Mesodermal cell (in vitro differentiated cells): ENCODE measurements around the gene BRD3OS.

Experiments used
- H3K27ac ChIP-seq: 2 replicates; pipeline ENCODE4 v1.7.0; 2013; ENCODE audit warnings: mild to moderate bottlenecking, low read depth, low read length, moderate library complexity; ENCODE audit not compliant: severe bottlenecking
- H3K36me3 ChIP-seq: 2 replicates; pipeline ENCODE4 v1.7.1; 2013; ENCODE audit warnings: mild to moderate bottlenecking, low read length, moderate library complexity; ENCODE audit not compliant: control insufficient read depth, insufficient read depth
- H3K4me1 ChIP-seq: one replicate; pipeline ENCODE4 v1.7.1; 2013; ENCODE audit warnings: mild to moderate bottlenecking, low read length; ENCODE audit not compliant: insufficient read depth, control insufficient read depth, poor library complexity, severe bottlenecking
- H3K4me3 ChIP-seq: 2 replicates; pipeline ENCODE4 v1.7.0; 2013; ENCODE audit warnings: low read length, control low read depth, mild to moderate bottlenecking; ENCODE audit not compliant: insufficient read depth, poor library complexity, severe bottlenecking; ENCODE audit errors: extremely low read depth
- H3K9me3 ChIP-seq: 2 replicates; pipeline ENCODE4 v1.7.1; 2013; ENCODE audit warnings: mild to moderate bottlenecking, low read length, moderate library complexity; ENCODE audit not compliant: control insufficient read depth
- WGBS, 2 experiments: methylation state at CpG; one replicate each; pipeline ENCODE4 v1.1.5; 2013; ENCODE audit warnings: missing lambda C conversion rate in 2 of 2; ENCODE audit not compliant: insufficient coverage in 2 of 2; 5-methylcytosine and 5-hydroxymethylcytosine counted together

The BRD3OS gene

DNA sequence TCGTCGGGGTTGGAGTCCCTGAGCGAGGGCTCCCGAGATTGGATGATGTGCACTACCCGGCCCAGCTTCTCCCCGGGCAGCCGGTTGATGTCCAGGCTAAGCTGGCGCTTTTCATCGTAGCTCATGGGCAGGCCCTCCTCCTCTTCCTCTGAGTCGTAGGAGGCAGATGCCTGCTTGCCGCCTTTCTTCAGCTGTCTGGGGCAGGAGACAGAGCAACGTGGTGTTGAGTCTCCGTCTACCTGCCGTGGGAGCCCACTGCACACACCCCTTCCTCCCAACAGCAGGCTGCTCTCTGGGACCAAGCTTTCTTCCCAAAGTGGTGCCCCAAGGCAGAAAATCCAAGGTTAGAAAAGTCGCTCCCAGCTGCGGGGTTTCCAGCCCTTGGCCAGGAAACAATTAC is 10.8 kb downstream of the BRD3OS start:
- WGBS, 2 experiments: 96 to 97% methylated on average over 14 of the region's 16 CpGs
- Histone ChIP-seq H3K27ac (no peak overlapping the region), H3K36me3 (peaks cover 98% of the 10 kb centered on the region), H3K9me3 (no peaks in the 10 kb centered on the region), H3K4me1 (no peaks in the 10 kb centered on the region), H3K4me3 (no peak overlapping the region)

GRCh38 chr9:134037641-134038040 is 12.4 kb downstream of the BRD3OS start:
- Histone ChIP-seq H3K36me3 (peaks cover 96% of the 10 kb centered on the region), H3K9me3 (no peaks in the 10 kb centered on the region), H3K4me1 (no peaks in the 10 kb centered on the region), H3K4me3 (no peak overlapping the region), H3K27ac (no peak overlapping the region)
- WGBS, 2 experiments: no CpG with 5 or more reads among the region's 2 CpGs

DNA sequence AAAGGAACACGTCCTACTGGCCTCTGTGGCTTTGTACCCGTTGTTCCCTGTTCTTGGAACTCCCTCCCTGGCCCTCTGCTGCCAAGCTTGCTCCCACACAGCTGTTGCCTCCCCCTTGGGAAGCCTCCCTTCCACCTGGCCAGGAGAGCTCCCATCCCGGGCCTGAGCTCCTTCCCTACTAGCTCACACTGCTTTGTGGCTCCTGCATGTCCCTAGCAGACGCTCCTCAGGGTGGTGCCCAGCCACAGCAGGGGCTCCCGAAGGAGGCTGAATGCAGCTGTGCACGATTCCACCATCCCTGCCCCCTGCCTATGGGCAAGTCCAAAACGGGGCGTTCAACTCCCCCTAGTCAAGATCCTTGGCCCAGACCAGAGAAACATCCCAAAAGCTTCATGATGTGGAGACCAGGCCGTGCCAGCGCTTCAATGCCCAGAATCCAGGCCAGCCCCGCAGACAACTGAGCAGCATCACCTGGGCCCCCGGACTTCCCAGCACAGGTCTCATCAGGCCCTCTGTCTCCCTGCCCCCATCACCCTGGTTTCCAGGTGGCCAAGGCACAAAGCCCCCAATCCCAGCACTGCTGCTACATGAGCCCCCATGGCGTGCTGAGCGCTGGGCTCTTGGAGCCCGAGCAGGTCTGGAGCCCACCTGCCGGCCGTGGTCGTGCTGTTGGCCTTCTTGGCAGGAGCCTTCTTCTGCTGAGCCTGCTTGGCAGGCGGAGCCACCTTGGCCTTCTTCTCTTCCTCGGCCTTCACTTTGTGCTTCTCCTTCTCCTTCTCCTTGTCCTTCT is 14.3 kb downstream of the BRD3OS start:
- peaks cover 93% of the 10 kb centered on the region for H3K36me3 ChIP-seq
- WGBS, 2 experiments: 96% methylated on average over 19 to 20 of the region's 20 CpGs

DNA sequence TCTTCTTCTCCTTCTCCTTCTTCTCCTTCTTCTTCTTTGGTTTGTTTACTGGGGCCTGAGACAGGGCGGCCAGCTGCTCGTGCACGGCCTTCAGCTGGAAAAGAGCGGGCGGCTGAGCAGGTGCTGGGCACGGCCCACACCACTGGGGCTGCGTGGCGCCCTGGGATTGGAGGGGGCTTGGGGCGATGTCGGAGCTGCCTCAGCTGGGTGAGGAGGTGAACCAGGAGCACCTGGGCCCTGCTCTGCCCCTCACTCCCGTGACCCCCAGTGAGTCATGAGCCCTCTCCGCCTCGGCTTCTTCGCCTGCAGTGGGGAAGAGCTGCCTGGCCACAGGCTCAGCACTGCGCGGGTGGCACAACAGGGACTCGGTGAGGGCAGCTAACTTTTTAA is 14.9 kb downstream of the BRD3OS start:
- Histone ChIP-seq H3K4me1 (no peaks in the 10 kb centered on the region), H3K36me3 (peaks cover 93% of the 10 kb centered on the region)
- WGBS, 2 experiments: 98 to 99% methylated on average over 12 to 17 of the region's 17 CpGs

More for the DNA sequence above, 14.3 kb downstream of the BRD3OS start:
- Histone ChIP-seq H3K4me3 (no peak overlapping the region), H3K9me3 (no peaks in the 10 kb centered on the region), H3K27ac (no peak overlapping the region), H3K4me1 (no peaks in the 10 kb centered on the region)

GRCh38 chr9:134040781-134041648 is 15.7 kb downstream of the BRD3OS start:
- no peak overlapping the region for H3K27ac ChIP-seq
- WGBS, 2 experiments: 92 to 98% methylated on average over 19 to 21 of the region's 21 CpGs
- H3K36me3 ChIP-seq: peaks cover 94% of the 10 kb centered on the region
- H3K4me3 ChIP-seq: no peak overlapping the region
- no peaks in the 10 kb centered on the region for H3K9me3 ChIP-seq
- no peaks in the 10 kb centered on the region for H3K4me1 ChIP-seq

More for the DNA sequence above, 14.9 kb downstream of the BRD3OS start:
- Histone ChIP-seq H3K4me3 (no peak overlapping the region), H3K9me3 (no peaks in the 10 kb centered on the region), H3K27ac (no peak overlapping the region)

GRCh38 chr9:134041649-134041962 is 16.3 kb downstream of the BRD3OS start:
- Histone ChIP-seq H3K27ac (no peak overlapping the region), H3K36me3 (peaks cover 92% of the 10 kb centered on the region)

DNA sequence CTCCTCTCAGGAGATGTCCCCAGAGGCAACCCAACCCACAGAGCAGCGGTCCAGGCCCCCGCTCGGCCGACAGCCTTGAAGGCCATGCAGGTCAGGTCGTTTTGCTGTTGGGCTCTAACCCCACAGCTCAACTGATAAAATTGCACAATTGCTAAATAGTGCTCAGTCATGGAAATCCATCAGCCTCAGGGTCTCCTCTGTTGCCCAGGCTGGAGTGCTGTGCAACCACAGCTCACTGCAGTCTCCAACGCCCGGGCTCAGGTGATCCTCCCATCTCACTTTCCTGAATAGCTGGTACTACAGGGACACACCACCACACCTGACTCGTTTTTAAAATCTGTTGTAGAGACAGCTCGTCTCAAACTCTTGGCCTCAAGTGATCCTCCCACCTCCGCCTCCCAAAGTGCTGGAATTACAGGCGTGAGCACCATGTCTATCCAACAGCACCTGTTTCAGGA is 18.3 kb downstream of the BRD3OS start:
- H3K36me3 ChIP-seq: peaks cover 91% of the 10 kb centered on the region
- H3K9me3 ChIP-seq: no peaks in the 10 kb centered on the region
- no peaks in the 10 kb centered on the region for H3K4me1 ChIP-seq
- no peak overlapping the region for H3K4me3 ChIP-seq
- WGBS, 2 experiments: 90 to 94% methylated on average over 9 to 11 of the region's 11 CpGs
- no peak overlapping the region for H3K27ac ChIP-seq

More at GRCh38 chr9:134041649-134041962, 16.3 kb downstream of the BRD3OS start:
- Histone ChIP-seq H3K4me1 (no peaks in the 10 kb centered on the region), H3K4me3 (no peak overlapping the region), H3K9me3 (no peaks in the 10 kb centered on the region)
- WGBS, 2 experiments: 98 to 99% methylated on average over 9 to 16 of the region's 16 CpGs

DNA sequence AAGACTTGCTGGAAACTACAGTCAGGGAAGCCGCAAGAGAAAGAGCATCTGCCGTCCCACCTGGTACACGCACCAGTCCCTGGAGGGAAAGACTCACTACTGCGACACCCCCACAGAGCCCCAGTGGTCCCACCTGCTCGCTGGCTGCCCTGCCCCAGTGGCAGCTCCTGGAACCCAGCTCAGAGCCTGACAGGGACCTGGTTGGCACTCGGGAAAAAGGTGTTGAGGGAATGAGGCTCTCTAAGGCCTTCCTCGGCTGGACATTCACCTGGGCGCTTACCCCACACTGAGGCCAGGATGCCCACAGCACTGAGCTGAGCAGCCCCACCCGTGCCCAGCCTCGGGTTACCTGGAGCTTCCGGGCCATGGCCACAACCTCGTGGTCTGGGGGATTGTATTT is 19.7 kb downstream of the BRD3OS start:
- Histone ChIP-seq H3K4me3 (no peak overlapping the region), H3K27ac (no peak overlapping the region), H3K36me3 (peaks cover 87% of the 10 kb centered on the region), H3K9me3 (no peaks in the 10 kb centered on the region), H3K4me1 (no peaks in the 10 kb centered on the region)
- WGBS, 2 experiments: 97 to 99% methylated on average over 10 to 12 of the region's 12 CpGs

GRCh38 chr9:134045841-134046544 is 20.7 kb downstream of the BRD3OS start:
- Histone ChIP-seq H3K9me3 (no peaks in the 10 kb centered on the region), H3K36me3 (peaks cover 87% of the 10 kb centered on the region), H3K4me1 (no peaks in the 10 kb centered on the region), H3K27ac (no peak overlapping the region), H3K4me3 (no peak overlapping the region)
- 94 to 97% methylated on average over 22 to 26 of the region's 26 CpGs for WGBS, 2 experiments

DNA sequence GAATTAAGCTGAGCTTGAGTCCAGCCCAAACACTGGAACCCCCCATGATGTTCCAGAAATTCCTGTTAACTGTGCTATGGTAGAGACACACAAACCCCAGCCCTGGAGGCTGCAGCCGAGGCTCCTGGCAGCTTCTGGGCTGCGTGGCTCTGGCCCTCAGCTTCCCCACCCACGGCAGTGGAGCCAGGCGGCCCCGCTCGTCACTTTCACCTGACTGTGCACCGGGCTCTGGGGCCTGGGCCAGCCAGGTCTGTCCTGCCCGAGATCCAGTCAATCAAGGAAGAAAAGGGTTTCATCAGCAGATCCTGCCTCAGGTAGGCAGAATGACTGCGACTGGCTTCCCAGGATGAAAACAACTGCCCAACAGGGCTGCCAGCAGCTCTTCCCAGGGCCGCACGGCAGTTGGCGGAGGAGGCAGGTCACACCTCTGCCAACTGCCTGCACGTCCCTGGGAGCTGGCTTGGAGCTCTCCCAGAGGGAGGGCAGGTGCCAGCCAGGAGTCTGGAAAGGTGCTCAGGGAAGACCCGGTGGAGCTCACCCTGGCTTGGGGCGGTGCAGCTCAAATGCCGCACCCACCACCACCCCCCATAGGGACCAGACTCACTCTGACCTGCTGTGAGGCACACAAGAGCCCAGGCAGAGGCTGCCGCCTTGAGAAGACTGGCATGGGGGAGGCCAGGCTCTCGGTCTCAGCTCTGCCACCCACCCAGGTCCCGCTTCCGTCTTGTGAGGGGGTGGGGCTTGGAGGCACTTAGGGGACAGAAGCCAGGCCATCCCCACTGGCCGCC is 21.8 kb downstream of the BRD3OS start:
- Histone ChIP-seq H3K4me3 (no peak overlapping the region), H3K4me1 (no peaks in the 10 kb centered on the region), H3K9me3 (no peaks in the 10 kb centered on the region), H3K27ac (no peak overlapping the region), H3K36me3 (peaks cover 86% of the 10 kb centered on the region)
- WGBS, 2 experiments: 96 to 97% methylated on average over 17 to 19 of the region's 21 CpGs
